Fibroblast of skin of scalp (primary cell): ENCODE measurements around the gene BLOC1S5. TPM values are rescaled to one million over a fixed set of nuclear protein-coding genes. Genes with fewer than 3 reads are reported as not detected.

Experiments
- DNase-seq: peaks from one replicate; pipeline ENCODE4 v3.0.0-alpha.2; 2013
- polyA plus RNA-seq, 2 experiments: library from polyadenylated mRNA; unstranded; fragments of 120-200 nt; gene quantifications; one replicate each; pipeline ENCODE4 v1.2.1, GENCODE V29; 2013; ENCODE audit not compliant: insufficient read length in 2 of 2

The BLOC1S5 gene, protein sequence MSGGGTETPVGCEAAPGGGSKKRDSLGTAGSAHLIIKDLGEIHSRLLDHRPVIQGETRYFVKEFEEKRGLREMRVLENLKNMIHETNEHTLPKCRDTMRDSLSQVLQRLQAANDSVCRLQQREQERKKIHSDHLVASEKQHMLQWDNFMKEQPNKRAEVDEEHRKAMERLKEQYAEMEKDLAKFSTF
- 8.8 TPM for polyA plus RNA-seq (2013, experiment 1 of 2; ENCODE audit: insufficient read length)
- polyA plus RNA-seq (2013, experiment 2 of 2; ENCODE audit: insufficient read length) = 10.0 TPM

GRCh38 chr6:8063761-8064637, at the start of gene BLOC1S5:
TSS of gene BLOC1S5 (minus strand) at chr6:8064389. CDS start at chr6:8064376, 13 bp downstream.
- peak; percentile 98 for DNase-seq

GRCh38 chr6:8113131-8113654, 49.0 kb upstream of the BLOC1S5 start:
- DNase-seq = peak; percentile 79

- DNase-seq = no peak
Observed at GRCh38 chr6:8110725-8111124, 46.5 kb upstream of the BLOC1S5 start.

GRCh38 chr6:8110117-8110721, 46.0 kb upstream of the BLOC1S5 start:
- no peak for DNase-seq

DNA sequence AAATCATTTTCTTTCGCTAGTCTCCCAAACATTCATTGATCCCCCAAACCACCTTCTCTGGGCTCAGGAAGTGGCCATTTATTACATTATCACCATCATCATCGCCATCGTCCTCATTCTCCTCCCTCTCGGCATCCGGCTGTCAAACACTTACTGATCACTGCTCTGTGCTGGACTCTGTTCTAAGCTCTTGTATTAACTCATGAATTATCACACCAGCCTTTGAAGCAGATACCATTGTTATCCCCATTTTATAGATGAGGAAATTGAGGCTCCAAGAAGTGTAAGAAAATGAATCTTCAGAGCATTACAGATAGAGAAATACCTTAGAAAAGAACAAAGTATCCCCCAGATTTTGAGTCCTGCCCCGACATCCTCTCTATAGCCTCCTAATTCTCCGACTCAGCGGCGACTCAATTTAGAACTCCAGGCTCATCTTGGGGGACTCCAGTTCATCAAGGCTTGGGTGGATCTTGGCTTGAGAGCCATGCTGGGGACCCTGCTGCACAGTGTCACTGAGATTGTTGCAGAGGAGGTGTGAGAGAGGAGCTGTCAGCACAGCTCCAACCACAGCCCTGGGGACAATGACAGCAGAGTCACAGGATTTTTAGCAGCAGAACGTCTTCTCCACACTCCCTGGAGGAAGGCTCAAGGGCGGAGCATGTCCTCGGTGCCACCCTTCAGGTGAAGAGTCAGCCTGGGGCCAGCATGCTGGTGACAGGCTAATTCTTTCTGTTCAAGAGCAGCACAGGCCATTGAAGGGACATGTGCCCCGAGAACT, 44.8 kb upstream of the BLOC1S5 start:
- DNase-seq = no peak

- DNase-seq = peak; percentile 94
Observed at GRCh38 chr6:8108031-8108660, 44.0 kb upstream of the BLOC1S5 start.

DNA sequence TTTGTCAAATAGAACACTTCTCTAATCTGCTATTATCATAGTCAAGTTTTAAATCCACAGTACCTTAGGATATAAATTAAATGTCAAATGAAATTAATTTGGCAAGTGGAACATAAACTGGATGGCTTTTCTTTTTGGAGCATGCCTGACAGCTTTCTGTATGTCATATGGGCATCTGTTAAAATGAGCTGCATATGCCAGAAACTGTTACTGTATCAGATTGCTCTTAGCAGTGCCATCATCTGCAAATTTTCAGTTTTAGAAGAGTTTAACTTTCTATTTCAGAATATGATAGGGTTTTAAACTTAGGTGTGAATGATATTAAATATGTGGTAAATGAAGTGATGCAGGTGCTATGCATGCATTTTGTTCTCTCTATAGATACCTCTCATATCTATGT, 41.6 kb upstream of the BLOC1S5 start:
- DNase-seq = no peak

DNA sequence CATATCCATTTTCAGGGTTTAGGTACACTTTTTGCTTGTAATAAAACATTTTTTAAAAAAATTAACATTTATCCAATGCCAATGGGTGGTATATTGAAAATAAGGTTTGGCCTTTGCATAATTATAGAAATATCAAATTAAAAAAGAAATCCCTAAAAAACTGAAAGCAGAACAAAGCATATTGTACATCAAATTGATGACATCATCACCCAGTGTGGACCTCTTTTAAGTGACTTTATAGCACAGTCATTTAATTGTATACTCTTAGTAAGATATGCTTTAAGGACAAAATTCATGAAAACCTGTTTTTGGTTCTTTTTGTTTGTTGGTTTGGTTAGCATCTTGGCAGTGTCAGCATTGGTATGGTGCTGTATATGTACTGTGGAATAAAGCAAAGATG, 39.5 kb upstream of the BLOC1S5 start:
- DNase-seq = no peak

GRCh38 chr6:8102122-8102958, 38.2 kb upstream of the BLOC1S5 start, which contains the start of gene EEF1E1:
TSS of gene EEF1E1 (minus strand) at chr6:8102548. CDS start at chr6:8102521, 27 bp downstream.
- DNase-seq = peak; percentile 93

- DNase-seq = no peak
Observed at GRCh38 chr6:8100159-8100854, 36.1 kb upstream of the BLOC1S5 start.

GRCh38 chr6:8090650-8091049, 26.5 kb upstream of the BLOC1S5 start:
- no peak for DNase-seq

DNA sequence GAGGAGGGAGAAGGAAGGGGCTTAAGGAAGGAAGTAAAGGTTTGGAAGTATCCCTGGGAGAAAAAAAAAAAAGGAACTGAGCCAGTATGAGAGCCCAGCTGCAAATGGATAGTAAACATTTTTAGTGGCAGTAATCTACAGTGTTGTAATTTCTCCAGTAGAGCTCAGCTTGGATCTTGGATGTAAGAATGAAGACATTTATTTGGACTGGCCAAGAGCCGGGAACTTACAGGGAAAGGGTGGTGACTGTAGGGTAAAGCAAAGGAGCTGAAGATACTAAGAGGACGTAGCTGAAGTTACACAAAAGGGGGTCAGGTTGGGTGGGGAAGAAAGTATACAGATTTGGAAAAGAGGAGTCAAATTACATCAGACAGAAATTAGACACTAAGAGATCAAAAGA, 24.7 kb upstream of the BLOC1S5 start:
- no peak for DNase-seq

- no peak for DNase-seq
Observed at GRCh38 chr6:8087870-8088754, 23.9 kb upstream of the BLOC1S5 start.

DNA sequence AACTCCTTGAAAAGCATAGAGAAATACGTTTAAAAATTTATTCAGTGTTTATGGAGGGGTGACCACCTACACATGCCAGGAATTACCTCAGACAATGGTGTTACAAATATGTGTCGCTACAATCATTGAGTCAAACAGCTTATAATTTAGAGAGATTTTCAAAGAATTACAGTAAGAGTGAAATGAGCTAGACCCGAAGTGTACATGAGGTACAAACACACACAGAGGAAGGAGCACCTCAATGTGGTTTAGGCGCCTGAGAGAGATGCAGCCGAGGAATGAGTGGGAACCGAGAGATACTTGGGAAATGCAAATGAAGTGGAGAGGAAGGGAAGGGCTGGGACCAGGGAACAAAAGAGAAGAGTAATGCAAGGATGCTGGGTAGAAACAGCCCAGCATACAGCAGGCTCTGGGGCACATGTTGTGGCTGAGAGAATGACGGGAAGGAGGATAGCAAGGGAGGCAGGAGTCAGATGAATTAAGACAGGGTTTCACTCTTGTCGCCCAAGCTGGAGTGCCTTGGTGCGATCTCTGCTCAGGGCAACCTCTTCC, 22.6 kb upstream of the BLOC1S5 start:
- no peak for DNase-seq

- peak; percentile 93 for DNase-seq
Observed at GRCh38 chr6:8085053-8085511, 20.9 kb upstream of the BLOC1S5 start.

- DNase-seq = peak; percentile 66
Observed at GRCh38 chr6:8084586-8084985, 20.4 kb upstream of the BLOC1S5 start.

DNA sequence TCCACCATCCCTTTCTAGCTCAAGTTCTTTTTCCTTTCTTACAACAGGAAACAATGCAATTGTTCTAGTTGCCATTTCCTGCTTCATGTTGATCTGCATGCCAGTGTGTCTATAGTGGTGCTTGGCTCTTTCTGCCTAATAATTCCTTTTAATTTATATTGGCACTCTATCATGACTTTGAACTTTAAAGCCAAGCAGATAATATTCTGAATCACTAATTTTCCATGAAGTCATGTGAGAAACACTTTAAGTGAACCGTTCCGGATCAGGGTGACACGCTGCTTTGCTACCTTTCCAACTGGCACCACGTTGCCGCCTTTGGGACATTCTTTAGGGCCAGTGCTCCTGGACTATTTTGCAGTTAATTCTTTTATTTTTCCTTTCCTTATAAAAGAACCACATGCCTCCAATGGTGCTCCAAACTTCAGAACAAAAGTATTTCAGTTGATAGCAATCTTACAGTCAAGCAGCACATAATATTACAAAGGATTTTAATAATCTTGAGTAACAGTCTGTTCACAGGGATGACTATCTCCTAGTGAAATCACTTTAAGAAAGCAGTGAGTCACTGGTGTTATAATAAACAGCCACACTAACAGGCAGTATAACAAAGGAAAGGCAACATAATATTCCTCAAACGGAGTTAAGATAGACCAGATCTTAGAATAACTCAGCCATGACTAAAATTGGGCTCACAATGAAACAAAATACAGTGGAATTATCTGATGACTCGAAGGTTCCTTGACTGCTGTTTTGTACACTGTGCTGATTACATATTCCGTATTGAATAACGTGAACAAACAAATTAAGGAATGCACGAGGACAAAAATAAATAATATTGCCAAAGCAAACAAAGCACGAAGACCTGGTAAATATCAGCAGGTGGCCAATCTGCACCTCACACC, 19.0 kb upstream of the BLOC1S5 start:
- DNase-seq = peak; percentile 76

GRCh38 chr6:8082572-8082953, 18.4 kb upstream of the BLOC1S5 start:
- no peak for DNase-seq
